GM21717 (cell line): ENCODE results near the gene PSPN.
A peak's percentile ranks its signal among the peaks of the same experiment; 100 is the strongest.
"Not testable (repeated sequence)": the region's sequence is repeated elsewhere in the genome, so short reads cannot be mapped to it uniquely, and the experiment has no call there.

ENCODE experiments used
- ATAC-seq: cut with Tn5 transposase; IDR thresholded peaks from one replicate; pipeline ENCODE4 v1.9.1; 2021; ENCODE audit warnings: mild to moderate bottlenecking, moderate library complexity; ENCODE audit not compliant: unreplicated experiment

The PSPN gene

DNA sequence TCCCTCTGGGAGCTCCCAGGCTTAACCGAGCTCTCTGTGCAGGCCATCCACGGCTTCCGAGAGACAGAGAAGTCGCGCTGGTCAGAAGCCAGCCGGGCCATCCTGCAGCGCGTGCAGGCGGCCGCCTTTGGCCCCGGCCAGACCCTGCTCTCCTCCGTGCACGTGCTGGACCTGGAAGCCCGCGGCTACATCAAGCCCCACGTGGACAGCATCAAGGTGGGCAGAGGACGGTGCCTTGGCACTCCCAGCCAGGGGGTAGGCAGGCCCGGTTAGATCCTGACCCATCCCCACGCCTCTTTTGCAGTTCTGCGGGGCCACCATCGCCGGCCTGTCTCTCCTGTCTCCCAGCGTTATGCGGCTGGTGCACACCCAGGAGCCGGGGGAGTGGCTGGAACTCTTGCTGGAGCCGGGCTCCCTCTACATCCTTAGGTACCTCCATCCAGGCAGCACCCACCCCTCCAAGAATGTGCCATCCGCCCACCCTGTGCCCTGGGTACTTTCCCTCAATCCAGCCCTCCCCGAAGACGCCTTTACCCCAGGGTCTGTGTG lies 1.5 kb downstream of the PSPN start:
- ATAC-seq = no peak

DNA sequence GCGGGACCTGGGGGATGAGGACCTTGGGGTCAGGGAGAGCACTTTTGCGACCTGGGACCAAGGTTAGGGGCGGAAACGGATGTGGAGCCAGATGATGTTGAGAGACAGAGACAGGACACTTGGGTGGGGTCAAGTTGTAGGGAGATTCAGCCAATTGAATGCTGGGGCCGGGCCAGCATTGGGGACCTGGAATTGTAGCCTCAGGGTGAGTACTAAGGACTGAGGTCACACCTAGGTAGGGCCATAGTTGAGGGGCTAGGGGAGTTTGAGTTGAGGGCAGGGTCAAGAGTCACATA lies 2.0 kb downstream of the PSPN start:
- no peak for ATAC-seq

- ATAC-seq = peak; percentile 40
Observed at GRCh38 chr19:6373096-6373812, 2.5 kb downstream of the PSPN start.

DNA sequence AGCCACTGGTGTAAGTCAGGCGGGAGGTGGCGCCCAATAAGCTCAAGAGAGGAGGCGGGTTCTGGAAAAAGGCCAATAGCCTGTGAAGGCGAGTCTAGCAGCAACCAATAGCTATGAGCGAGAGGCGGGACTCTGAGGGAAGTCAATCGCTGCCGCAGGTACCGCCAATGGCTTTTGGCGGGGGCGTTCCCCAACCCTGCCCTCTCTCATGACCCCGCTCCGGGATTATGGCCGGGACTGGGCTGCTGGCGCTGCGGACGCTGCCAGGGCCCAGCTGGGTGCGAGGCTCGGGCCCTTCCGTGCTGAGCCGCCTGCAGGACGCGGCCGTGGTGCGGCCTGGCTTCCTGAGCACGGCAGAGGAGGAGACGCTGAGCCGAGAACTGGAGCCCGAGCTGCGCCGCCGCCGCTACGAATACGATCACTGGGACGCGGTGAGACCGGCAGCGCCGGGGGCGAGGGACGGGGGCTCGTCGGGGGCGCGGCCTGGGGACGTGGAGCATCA lies 3.1 kb downstream of the PSPN start, which contains the start of gene ALKBH7:
Gene ALKBH7 (plus strand): TSS at position 201 of the 502 bp plus-strand sequence. CDS start 27 bp downstream, at position 228.
- ATAC-seq = peak; percentile 57

DNA sequence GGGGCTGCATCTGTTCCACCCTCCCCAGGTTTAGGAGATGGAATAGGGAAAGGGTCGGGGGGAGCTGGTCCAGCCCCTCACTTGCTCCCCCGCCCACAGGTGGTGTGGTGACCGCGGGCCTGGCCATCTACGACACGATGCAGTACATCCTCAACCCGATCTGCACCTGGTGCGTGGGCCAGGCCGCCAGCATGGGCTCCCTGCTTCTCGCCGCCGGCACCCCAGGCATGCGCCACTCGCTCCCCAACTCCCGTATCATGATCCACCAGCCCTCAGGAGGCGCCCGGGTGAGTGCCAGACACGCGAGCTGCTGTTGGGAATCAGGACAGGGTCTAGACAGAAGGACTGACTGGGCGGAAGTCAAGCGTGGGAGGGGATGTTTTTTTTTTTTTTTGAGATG lies 11.4 kb downstream of the PSPN start:
- ATAC-seq = no peak

GRCh38 chr19:6362351-6362801 lies 13.4 kb downstream of the PSPN start:
- no peak for ATAC-seq

GRCh38 chr19:6362027-6362350 lies 13.7 kb downstream of the PSPN start:
- ATAC-seq = no peak

GRCh38 chr19:6360857-6361216 lies 14.9 kb downstream of the PSPN start:
- not testable (repeated sequence) for ATAC-seq

GRCh38 chr19:6360445-6360844 lies 15.3 kb downstream of the PSPN start:
- ATAC-seq = not testable (repeated sequence)

GRCh38 chr19:6359568-6360341 lies 16.0 kb downstream of the PSPN start:
- ATAC-seq = no peak

GRCh38 chr19:6358003-6358402 lies 17.7 kb downstream of the PSPN start:
- ATAC-seq = no peak

DNA sequence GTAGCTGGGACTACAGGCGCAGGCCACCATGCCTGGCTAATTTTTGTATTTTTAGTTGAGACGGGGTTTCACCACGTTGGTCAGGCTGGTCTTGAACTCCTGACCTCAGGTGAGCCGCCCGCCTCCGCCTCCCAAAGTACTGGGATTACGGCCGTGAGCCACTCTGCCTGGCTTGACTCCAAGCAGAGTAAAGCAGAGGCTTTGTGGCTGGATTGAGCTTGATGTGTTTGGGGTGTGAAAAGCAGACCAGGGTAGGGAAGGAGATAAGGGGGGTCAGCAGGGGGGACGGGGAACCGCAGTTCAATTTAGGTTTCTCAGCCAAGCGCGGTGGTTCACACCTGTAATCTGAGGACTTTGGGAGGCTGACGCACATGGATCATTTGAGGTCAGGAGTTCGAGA lies 18.6 kb downstream of the PSPN start:
- ATAC-seq = no peak

DNA sequence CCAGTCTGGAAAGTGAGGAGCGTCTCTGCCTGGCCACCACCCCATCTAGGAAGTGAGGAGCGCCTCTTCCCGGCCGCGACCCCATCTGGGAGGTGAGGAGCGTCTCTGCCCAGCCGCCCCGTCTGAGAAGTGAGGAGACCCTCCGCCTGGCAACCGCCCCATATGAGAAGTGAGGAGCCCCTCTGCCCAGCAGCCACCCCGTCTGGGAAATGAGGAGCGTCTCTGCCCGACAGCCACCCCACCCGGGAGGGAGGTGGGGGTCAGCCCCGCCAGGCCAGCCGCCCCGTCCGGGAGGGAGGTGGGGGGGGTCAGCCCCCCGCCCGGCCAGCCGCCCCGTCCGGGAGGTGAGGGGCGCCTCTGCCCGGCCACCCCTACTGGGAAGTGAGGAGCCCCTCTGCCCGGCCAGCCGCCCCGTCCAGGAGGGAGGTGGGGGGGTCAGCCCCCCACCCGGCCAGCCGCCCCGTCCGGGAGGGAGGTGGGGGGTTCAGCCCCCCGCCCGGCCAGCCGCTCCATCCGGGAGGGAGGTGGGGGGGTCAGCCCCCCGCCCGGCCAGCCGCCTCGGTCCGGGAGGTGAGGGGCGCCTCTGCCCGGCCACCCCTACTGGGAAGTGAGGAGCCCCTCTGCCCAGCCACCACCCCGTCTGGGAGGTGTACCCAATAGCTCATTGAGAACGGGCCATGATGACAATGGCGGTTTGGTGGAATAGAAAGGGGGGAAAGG lies 20.3 kb downstream of the PSPN start:
- ATAC-seq = not testable (repeated sequence)

- ATAC-seq = no peak
Observed at GRCh38 chr19:6354098-6354674, 21.5 kb downstream of the PSPN start.

GRCh38 chr19:6352381-6353165 lies 23.2 kb downstream of the PSPN start:
- no peak for ATAC-seq

DNA sequence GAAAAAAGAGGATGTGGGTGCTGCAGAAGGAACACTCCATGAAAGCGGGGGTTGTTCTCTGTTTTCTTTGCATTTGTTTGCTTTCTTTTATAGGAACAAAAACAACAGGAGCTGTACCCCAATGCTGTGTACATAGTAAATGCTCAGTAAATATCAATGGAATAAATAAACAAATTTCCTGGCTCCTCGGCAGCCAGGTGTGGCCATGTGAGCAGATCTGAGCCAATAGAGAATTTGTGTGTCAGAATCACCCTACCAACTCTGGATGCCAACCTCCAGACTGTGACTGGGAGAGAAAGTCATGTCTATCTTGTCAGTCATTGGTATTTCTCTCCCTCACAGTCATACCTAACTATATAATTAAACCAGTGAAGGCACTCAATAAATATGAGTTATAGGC lies 25.0 kb downstream of the PSPN start:
- ATAC-seq = no peak

DNA sequence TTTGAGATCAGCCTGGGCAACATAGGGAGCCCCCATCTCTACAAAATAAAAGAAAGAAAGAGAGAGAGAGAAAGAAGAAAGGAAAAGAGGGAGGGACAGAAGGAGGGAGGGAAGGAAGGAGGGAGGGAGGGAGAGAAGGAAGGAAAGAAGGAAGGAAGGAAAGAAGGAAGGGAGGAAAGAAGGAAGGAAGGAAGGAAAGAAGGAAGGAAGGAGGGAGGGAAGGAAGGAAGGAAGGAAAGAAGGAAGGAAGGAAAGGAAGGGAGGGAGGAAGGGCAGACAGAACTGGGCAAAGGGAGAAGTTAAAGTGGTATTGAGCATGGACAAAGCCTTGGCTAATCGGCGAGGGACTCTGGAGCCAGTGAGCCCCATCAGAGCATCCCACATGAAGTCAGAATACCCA lies 26.5 kb downstream of the PSPN start:
- not testable (repeated sequence) for ATAC-seq

GRCh38 chr19:6343462-6343861 lies 32.3 kb downstream of the PSPN start:
- ATAC-seq = no peak

DNA sequence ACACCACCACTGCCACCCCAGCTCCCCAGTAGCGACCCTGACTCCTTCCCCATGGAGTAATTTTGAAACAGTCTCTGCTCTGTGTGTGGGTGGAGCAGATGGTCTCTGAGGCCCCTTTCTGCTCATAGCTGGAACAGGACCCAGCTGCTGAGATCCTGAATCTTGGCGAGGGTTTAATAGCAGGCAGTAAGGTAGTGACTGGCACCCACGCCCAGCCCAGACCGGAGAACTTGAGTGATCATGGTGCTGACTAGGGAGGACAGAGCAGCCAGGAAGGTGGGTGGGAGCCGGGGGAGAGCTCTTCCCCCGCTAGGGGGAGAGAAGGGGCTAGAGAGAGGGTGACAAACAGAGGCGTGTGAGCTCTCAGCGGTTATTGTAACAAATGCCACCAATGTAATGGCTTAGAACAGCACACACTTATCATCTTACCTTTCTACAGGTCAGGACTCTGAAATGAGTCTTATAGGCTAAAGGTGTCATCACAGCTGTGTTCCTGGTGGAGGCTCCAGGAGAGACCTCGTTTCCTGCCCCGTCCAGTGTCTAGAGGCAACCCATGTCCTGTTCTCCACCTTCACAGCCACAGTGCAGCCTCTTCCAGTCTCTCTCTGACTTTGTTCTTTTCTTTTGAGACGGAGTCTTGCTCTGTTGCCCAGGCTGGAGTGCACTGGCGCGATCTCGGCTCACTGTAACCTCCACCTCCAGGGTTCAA lies 35.1 kb downstream of the PSPN start:
- no peak for ATAC-seq
